H9 (cell line): ENCODE results near the gene KBTBD2. TPM values are rescaled to one million over a fixed set of nuclear protein-coding genes. Genes with fewer than 3 reads are reported as not detected.

ENCODE experiments used
- DNase-seq: peaks from one replicate; pipeline ENCODE4 v3.0.0-alpha.2; 2017
- H2AFZ ChIP-seq: one replicate; pipeline ENCODE4 v1.6.1; 2013; ENCODE audit warnings: mild to moderate bottlenecking, low read length, control low read depth, moderate library complexity
- H2AK5ac ChIP-seq: 2 replicates; pipeline ENCODE4 v1.6.1; 2013; ENCODE audit warnings: low read length, control low read depth, mixed read lengths; ENCODE audit not compliant: insufficient read length
- H2BK120ac ChIP-seq: one replicate; pipeline ENCODE4 v1.6.1; 2013; ENCODE audit warnings: low read depth, mild to moderate bottlenecking, low read length, control low read depth, inconsistent platforms; ENCODE audit not compliant: poor library complexity, severe bottlenecking
- H2BK12ac ChIP-seq: 2 replicates; pipeline ENCODE4 v1.6.1; 2013; ENCODE audit warnings: low read length, control low read depth, mixed read lengths, low read depth; ENCODE audit not compliant: insufficient read length
- H2BK15ac ChIP-seq: 2 replicates; pipeline ENCODE4 v1.6.1; 2013; ENCODE audit warnings: low read depth, low read length, control low read depth
- H2BK20ac ChIP-seq: one replicate; pipeline ENCODE4 v1.6.1; 2013; ENCODE audit warnings: low read depth, mild to moderate bottlenecking, low read length, control low read depth, inconsistent platforms; ENCODE audit not compliant: poor library complexity, severe bottlenecking
- H2BK5ac ChIP-seq: 2 replicates; pipeline ENCODE4 v1.6.1; 2013; ENCODE audit warnings: low read length, control low read depth, mixed read lengths; ENCODE audit not compliant: insufficient read length
- H3K14ac ChIP-seq: 2 replicates; pipeline ENCODE4 v1.6.1; 2013; ENCODE audit warnings: low read length, control low read depth; ENCODE audit not compliant: insufficient read depth
- H3K18ac ChIP-seq: 2 replicates; pipeline ENCODE4 v1.6.1; 2013; ENCODE audit warnings: low read depth, mild to moderate bottlenecking, mixed read lengths, low read length, control low read depth; ENCODE audit not compliant: insufficient read length
- H3K23ac ChIP-seq: 2 replicates; pipeline ENCODE4 v1.6.1; 2013; ENCODE audit warnings: low read length, control low read depth, mixed read lengths, low read depth; ENCODE audit not compliant: insufficient read length
- H3K23me2 ChIP-seq: 2 replicates; pipeline ENCODE4 v1.6.1; 2013; ENCODE audit warnings: low read depth, mild to moderate bottlenecking, mixed read lengths, low read length, control low read depth; ENCODE audit not compliant: insufficient read length, poor library complexity, severe bottlenecking
- H3K27ac ChIP-seq: 2 replicates; pipeline ENCODE4 v1.5.1; 2013; ENCODE audit warnings: low read length, control low read depth, mixed read lengths, low read depth; ENCODE audit not compliant: insufficient read length
- H3K27me3 ChIP-seq: 2 replicates; pipeline ENCODE4 v1.6.1; 2013; ENCODE audit warnings: low read length, control low read depth, inconsistent platforms; ENCODE audit not compliant: insufficient read depth
- H3K4ac ChIP-seq: 2 replicates; pipeline ENCODE4 v1.6.1; 2013; ENCODE audit warnings: low read depth, mild to moderate bottlenecking, control low read depth, inconsistent platforms, low read length, moderate library complexity
- H3K4me1 ChIP-seq: 2 replicates; pipeline ENCODE4 v1.6.1; 2013; ENCODE audit warnings: low read length, control low read depth, inconsistent platforms; ENCODE audit not compliant: insufficient read depth
- H3K4me2 ChIP-seq: 2 replicates; pipeline ENCODE4 v1.6.1; 2013; ENCODE audit warnings: low read length, control low read depth, mixed read lengths; ENCODE audit not compliant: insufficient read length, insufficient read depth
- H3K56ac ChIP-seq: 2 replicates; pipeline ENCODE4 v1.6.1; 2013; ENCODE audit warnings: low read depth, mild to moderate bottlenecking, mixed read lengths, low read length, control low read depth; ENCODE audit not compliant: insufficient read length
- H3K79me1 ChIP-seq: 2 replicates; pipeline ENCODE4 v1.6.1; 2013; ENCODE audit warnings: low read depth, mild to moderate bottlenecking, moderate library complexity, low read length, control low read depth, inconsistent platforms; ENCODE audit not compliant: insufficient read depth, poor library complexity, severe bottlenecking
- H3K79me2 ChIP-seq: 2 replicates; pipeline ENCODE4 v1.6.1; 2013; ENCODE audit warnings: low read length, control low read depth, inconsistent platforms; ENCODE audit not compliant: insufficient read depth
- H3K9ac ChIP-seq: 2 replicates; pipeline ENCODE4 v1.6.1; 2013; ENCODE audit warnings: low read length, control low read depth, mixed read lengths; ENCODE audit not compliant: insufficient read length; ENCODE audit errors: extremely low read depth
- H3K9me3 ChIP-seq: one replicate; pipeline ENCODE4 v1.6.1; 2013; ENCODE audit warnings: low read depth, low read length, inconsistent platforms; ENCODE audit not compliant: control insufficient read depth
- H3T11ph ChIP-seq: one replicate; pipeline ENCODE4 v1.6.1; 2013; ENCODE audit warnings: mild to moderate bottlenecking, low read length, control low read depth, inconsistent platforms
- H4K20me1 ChIP-seq: one replicate; pipeline ENCODE4 v1.6.1; 2013; ENCODE audit not compliant: control insufficient read depth, insufficient read length, insufficient read depth
- H4K5ac ChIP-seq: 2 replicates; pipeline ENCODE4 v1.6.1; 2013; ENCODE audit warnings: low read depth, mild to moderate bottlenecking, mixed read lengths, low read length, control low read depth; ENCODE audit not compliant: insufficient read length
- H4K8ac ChIP-seq: replicated peaks from 2 replicates; pipeline ENCODE4 v1.6.1; 2013; ENCODE audit warnings: low read length, control low read depth, mixed read lengths, low read depth; ENCODE audit not compliant: insufficient read length
- H4K91ac ChIP-seq: 2 replicates; pipeline ENCODE4 v1.6.1; 2013; ENCODE audit warnings: low read depth, mild to moderate bottlenecking, moderate library complexity, mixed read lengths, low read length, control low read depth; ENCODE audit not compliant: insufficient read length
- H3K27ac Mint-ChIP-seq, 3 experiments: 2 replicates in 2 of 3; 3 replicates in 1 of 3; pipeline ENCODE4 v1.8.0; 2020 to 2021; ENCODE audit warnings: mixed read lengths in 3 of 3, mild to moderate bottlenecking in 1 of 3, moderate library complexity in 1 of 3
- H3K27me3 Mint-ChIP-seq: 2 replicates; pipeline ENCODE4 v1.8.0; 2021; ENCODE audit warnings: low read depth, mild to moderate bottlenecking, moderate library complexity, mixed read lengths
- H3K36me3 Mint-ChIP-seq, 3 experiments: 2 replicates in 2 of 3; 3 replicates in 1 of 3; pipeline ENCODE4 v1.8.0; 2020 to 2021; ENCODE audit warnings: low read depth in 3 of 3, mixed read lengths in 3 of 3; ENCODE audit not compliant: insufficient read depth in 1 of 3
- H3K4me1 Mint-ChIP-seq, 2 experiments: 2 replicates each; pipeline ENCODE4 v1.8.0; 2020; ENCODE audit warnings: mixed read lengths in 2 of 2
- H3K4me3 Mint-ChIP-seq, 2 experiments: 2 replicates in 1 of 2; 3 replicates in 1 of 2; pipeline ENCODE4 v1.8.0; 2020 to 2021; ENCODE audit warnings: mild to moderate bottlenecking in 2 of 2, mixed read lengths in 2 of 2, moderate library complexity in 1 of 2
- H3K9me3 Mint-ChIP-seq, 2 experiments: 2 replicates in 1 of 2; 3 replicates in 1 of 2; pipeline ENCODE4 v1.8.0; 2020; ENCODE audit warnings: mild to moderate bottlenecking in 2 of 2, mixed read lengths in 2 of 2, moderate library complexity in 1 of 2
- WGBS: extraction: QIAGEN DNeasy Blood & Tissue Kit; methylation state at CpG from one replicate; pipeline ENCODE4 v1.1.7; 2013; ENCODE audit warnings: missing lambda C conversion rate, low lambda C conversion rate, mixed read lengths; ENCODE audit not compliant: insufficient read length; ENCODE audit errors: extremely low coverage; 5-methylcytosine and 5-hydroxymethylcytosine counted together
- total RNA-seq: library from RNA; stranded (reverse); gene quantifications from 2 replicates; pipeline ENCODE4 v1.2.1, GENCODE V29; 2021
- TF ChIP-seq, protein P1 (sequence below): fragments of 200-600 bp; sonication (generic); conservative IDR thresholded peaks from 3 replicates; pipeline ENCODE4 v1.8.0; 2021; ENCODE audit warnings: antibody characterized with exemption, mild to moderate bottlenecking

KBTBD2 gene
- total RNA-seq, 1 experiment from 2014 or later: 34.2 TPM

DNA sequence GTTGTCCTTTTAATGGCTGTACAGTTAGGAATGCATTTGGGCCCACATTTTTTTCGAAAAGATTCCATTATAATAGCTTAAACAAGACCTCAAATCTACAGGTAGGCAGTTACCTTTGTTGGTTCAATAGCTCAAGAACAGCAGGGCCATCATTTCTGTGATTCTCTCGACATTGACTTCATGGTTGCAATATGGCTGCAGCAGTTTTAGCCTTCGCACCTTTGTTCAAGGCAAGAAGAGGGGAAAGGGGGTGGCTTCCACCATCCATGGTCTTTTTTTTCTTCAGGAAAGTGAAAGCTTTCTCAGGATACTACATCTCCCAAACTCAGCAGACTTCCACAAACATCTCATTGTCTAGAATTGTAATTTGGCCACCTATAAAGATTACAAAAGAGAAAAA lies 2.2 kb upstream of the KBTBD2 start:
- H3K4ac ChIP-seq: no peak overlapping the region
- H2AK5ac ChIP-seq: no peak overlapping the region
- H3T11ph ChIP-seq: no peak overlapping the region
- no peak overlapping the region for H3K27ac ChIP-seq
- peaks cover 15% of the 10 kb centered on the region; the same call in 1 of the 2 replicates for H3K79me2 ChIP-seq
- H2BK12ac ChIP-seq: no peak overlapping the region
- H2AFZ ChIP-seq: no peak overlapping the region
- Mint-ChIP-seq H3K4me3 (no peak overlapping the region), H3K27ac (no peak overlapping the region), H3K36me3 (no peaks in the 10 kb centered on the region; a peak in 2 of 7 replicates), H3K9me3 (no peaks in the 10 kb centered on the region; a peak in 2 of 5 replicates), H3K4me1 (peaks cover 24 to 26% of the 10 kb centered on the region in 2 experiments), H3K27me3 (peaks cover 20% of the 10 kb centered on the region)
- H4K8ac ChIP-seq: no peak overlapping the region
- H3K14ac ChIP-seq: no peak overlapping the region
- H4K20me1 ChIP-seq: no peaks in the 10 kb centered on the region
- H3K18ac ChIP-seq: no peak overlapping the region
- no peaks in the 10 kb centered on the region for H3K9me3 ChIP-seq
- WGBS: no CpG with 5 or more reads among the region's 3 CpGs
- H4K91ac ChIP-seq: no peak overlapping the region
- H2BK120ac ChIP-seq: no peak overlapping the region
- H3K56ac ChIP-seq: no peak overlapping the region
- no peaks in the 10 kb centered on the region for H3K4me1 ChIP-seq
- H3K9ac ChIP-seq: no peak overlapping the region
- TF ChIP-seq, protein P1, sequence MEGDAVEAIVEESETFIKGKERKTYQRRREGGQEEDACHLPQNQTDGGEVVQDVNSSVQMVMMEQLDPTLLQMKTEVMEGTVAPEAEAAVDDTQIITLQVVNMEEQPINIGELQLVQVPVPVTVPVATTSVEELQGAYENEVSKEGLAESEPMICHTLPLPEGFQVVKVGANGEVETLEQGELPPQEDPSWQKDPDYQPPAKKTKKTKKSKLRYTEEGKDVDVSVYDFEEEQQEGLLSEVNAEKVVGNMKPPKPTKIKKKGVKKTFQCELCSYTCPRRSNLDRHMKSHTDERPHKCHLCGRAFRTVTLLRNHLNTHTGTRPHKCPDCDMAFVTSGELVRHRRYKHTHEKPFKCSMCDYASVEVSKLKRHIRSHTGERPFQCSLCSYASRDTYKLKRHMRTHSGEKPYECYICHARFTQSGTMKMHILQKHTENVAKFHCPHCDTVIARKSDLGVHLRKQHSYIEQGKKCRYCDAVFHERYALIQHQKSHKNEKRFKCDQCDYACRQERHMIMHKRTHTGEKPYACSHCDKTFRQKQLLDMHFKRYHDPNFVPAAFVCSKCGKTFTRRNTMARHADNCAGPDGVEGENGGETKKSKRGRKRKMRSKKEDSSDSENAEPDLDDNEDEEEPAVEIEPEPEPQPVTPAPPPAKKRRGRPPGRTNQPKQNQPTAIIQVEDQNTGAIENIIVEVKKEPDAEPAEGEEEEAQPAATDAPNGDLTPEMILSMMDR: no peak
- H3K23me2 ChIP-seq: peaks cover 11% of the 10 kb centered on the region
- H2BK15ac ChIP-seq: no peak overlapping the region
- H4K5ac ChIP-seq: no peak overlapping the region
- no peak for DNase-seq
- no peaks in the 10 kb centered on the region for H3K27me3 ChIP-seq
- no peak overlapping the region for H2BK20ac ChIP-seq
- no peak overlapping the region for H3K23ac ChIP-seq
- no peak overlapping the region for H2BK5ac ChIP-seq
- no peak overlapping the region for H3K4me2 ChIP-seq
- no peaks in the 10 kb centered on the region for H3K79me1 ChIP-seq
